Stimulated activated CD4-positive, alpha-beta T cell treated with anti-CD3 and anti-CD28 coated beads, TNF-alpha, amount 100 ng/mL, for 1 hour (primary cell): Measurements from ENCODE around the gene FGF16.
"Not testable (repeated sequence)": the region's sequence is repeated elsewhere in the genome, so short reads cannot be mapped to it uniquely, and the experiment has no call there.

Experiments used
- DNase-seq, 3 donors: peaks; one replicate each; pipeline ENCODE4 v3.0.0-alpha.2; 2020; ENCODE audit warnings: low read depth in 3 of 3, low spot score in 1 of 3

Gene FGF16

DNA sequence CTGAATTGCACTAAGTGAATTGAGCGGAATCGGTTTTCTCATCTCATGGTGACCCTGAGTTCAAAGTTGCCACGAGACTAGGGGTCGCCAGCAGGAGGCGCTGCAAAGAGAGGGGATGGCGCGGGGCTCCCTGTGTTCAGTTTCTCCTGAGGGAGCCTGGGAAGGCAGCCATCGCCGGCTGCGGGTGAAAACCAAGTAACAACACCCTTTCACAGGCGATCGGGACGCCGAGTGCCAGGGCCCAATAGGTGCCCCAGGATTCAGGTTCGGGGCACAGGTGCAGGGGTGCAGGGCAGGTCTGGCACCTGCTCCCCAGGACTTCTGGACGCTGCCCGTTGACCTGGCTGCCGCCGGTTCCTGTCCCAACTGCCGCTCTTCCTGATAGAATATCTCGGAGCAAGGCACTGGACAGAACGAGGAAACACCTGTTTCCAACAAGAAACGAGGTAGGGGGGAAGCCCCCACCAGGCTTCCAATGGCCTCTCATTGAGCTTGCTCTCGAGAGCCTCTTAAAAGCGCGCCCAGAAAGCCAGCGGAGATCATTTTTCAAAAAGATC lies 1.1 kb upstream of the FGF16 start:
- DNase-seq = no peak

DNA sequence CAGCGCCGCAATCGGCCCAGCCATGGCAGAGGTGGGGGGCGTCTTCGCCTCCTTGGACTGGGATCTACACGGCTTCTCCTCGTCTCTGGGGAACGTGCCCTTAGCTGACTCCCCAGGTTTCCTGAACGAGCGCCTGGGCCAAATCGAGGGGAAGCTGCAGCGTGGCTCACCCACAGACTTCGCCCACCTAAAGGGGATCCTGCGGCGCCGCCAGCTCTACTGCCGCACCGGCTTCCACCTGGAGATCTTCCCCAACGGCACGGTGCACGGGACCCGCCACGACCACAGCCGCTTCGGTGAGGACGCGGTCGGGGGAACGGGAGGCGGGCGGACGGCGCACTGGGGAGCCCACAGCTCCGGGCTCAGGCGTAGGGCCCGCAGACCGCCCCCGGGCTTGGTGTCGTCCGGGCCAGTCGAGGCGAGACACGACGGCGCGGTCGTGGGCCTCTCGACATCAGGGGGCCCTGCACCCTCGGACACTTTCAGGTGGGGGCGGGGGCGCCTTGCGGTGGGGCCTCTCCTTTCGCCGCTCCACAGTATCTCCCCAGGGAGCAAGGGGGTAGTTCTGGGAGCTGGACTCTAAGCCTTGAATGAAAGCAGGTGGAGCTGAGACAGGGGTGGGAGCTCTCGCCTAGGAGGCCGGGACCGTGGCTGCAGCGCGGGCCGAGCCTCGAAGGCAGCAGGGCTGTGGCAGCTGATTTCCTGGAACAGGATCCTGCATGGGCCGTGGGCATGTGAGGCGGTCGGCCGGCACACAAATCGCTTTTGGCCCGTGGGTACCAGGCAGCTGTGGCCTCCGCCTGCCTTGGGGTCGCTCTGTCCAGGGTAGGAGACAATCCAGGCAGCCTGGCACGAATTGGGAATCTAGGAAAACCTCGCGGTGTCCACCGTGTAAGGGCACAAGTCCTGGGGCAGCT lies 722 bp downstream of the FGF16 start:
- no peak for DNase-seq

- no peak for DNase-seq
Observed at GRCh38 chrX:77450415-77450814, 3.2 kb downstream of the FGF16 start.

- no peak for DNase-seq
Observed at GRCh38 chrX:77450996-77451395, 3.8 kb downstream of the FGF16 start.

DNA sequence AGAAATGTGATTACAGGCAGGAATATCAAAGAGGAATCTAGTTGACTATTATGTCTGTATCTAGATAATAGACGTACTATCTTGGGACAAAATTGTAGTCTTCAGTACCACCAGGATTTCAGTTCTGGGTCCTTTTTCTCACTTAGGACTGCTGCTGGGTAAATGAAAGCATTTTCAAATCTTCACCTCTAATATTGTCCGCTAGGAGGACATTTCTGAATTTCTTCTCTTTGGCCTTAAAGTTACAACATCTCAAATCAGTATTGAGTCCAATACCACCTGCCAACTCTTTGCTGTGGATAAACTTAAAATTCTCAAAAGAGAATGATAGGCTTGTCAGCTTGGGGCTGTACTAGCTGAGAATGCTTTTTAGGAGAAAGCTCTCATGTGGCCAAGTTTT lies 6.0 kb downstream of the FGF16 start:
- no peak for DNase-seq

- DNase-seq = no peak
Observed at GRCh38 chrX:77455437-77455836, 8.2 kb downstream of the FGF16 start.

- no peak for DNase-seq
Observed at GRCh38 chrX:77484045-77484444, 36.9 kb downstream of the FGF16 start.

GRCh38 chrX:77493677-77494553 lies 46.7 kb downstream of the FGF16 start:
- no peak for DNase-seq

GRCh38 chrX:77500164-77500563 lies 53.0 kb downstream of the FGF16 start:
- DNase-seq = not testable (repeated sequence)

GRCh38 chrX:77502951-77503525 lies 55.8 kb downstream of the FGF16 start:
- DNase-seq = no peak

DNA sequence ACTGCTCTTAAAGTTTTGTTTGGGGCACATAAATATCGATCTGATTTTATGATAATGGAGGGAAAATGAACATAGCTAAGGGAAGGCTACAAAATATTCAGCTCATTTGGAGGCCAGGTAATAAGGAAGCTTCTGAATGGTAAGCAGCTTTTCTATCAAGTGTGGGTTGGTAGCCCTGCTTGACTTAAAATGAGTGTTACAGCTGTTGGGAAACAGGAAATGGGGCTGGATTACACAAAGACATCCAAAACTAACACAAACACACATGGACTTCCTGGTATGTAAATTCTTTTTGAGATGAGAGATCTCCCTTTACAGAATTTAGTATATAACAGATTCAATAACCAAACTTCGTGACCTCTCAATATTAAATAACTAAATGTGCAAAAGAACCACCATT lies 58.0 kb downstream of the FGF16 start:
- no peak for DNase-seq
